Measurements from ENCODE around the gene CCDC182.

CCDC182 gene

GRCh38 chr17:57726213-57726790, 18.8 kb downstream of the CCDC182 start:
- peak; percentile 96 for DNase-seq

- DNase-seq = no peak
These were observed 20.4 kb downstream of the CCDC182 start for GRCh38 chr17:57724729-57725125.

- DNase-seq = no peak
These were observed 20.9 kb downstream of the CCDC182 start for GRCh38 chr17:57724026-57724728.

- DNase-seq = no peak
These were observed 21.6 kb downstream of the CCDC182 start for GRCh38 chr17:57723427-57724025.

GRCh38 chr17:57722704-57723043, 22.4 kb downstream of the CCDC182 start:
- no peak for DNase-seq

GRCh38 chr17:57721967-57722703, 23.0 kb downstream of the CCDC182 start:
- no peak for DNase-seq

GRCh38 chr17:57720386-57721035, 24.6 kb downstream of the CCDC182 start:
- DNase-seq = peak; percentile 23

GRCh38 chr17:57718878-57719277, 26.2 kb downstream of the CCDC182 start:
- no peak for DNase-seq

- DNase-seq = no peak
These were observed 29.1 kb downstream of the CCDC182 start for GRCh38 chr17:57715981-57716380.

- no peak for DNase-seq
These were observed 30.4 kb downstream of the CCDC182 start for GRCh38 chr17:57714665-57715180.

- no peak for DNase-seq
These were observed 32.0 kb downstream of the CCDC182 start for GRCh38 chr17:57713140-57713539.

- DNase-seq = peak; percentile 80
These were observed 36.7 kb downstream of the CCDC182 start for GRCh38 chr17:57708410-57708809.

- peak; percentile 84 for DNase-seq
These were observed 37.2 kb downstream of the CCDC182 start for GRCh38 chr17:57707892-57708291.

- no peak for DNase-seq
These were observed 38.3 kb downstream of the CCDC182 start for GRCh38 chr17:57706761-57707160.

- no peak for DNase-seq
These were observed 39.0 kb downstream of the CCDC182 start for GRCh38 chr17:57705921-57706695.

- DNase-seq = no peak
These were observed 40.7 kb downstream of the CCDC182 start for GRCh38 chr17:57704448-57704847.

GRCh38 chr17:57703273-57703672, 41.8 kb downstream of the CCDC182 start:
- DNase-seq = no peak

- no peak for DNase-seq
These were observed 44.0 kb downstream of the CCDC182 start for GRCh38 chr17:57701124-57701523.

- no peak for DNase-seq
These were observed 45.3 kb downstream of the CCDC182 start for GRCh38 chr17:57699751-57700219.

- DNase-seq = no peak
These were observed 47.0 kb downstream of the CCDC182 start for GRCh38 chr17:57697891-57698711.

- DNase-seq = no peak
These were observed 47.9 kb downstream of the CCDC182 start for GRCh38 chr17:57697197-57697596.

Data from NCI-H524 treated with DMSO at 0.1 percent for 48 hours (cell line).